Hepatocyte (in vitro differentiated cells): ENCODE results near the gene ME3.

Experiments used
- CTCF ChIP-seq: fragments of 200-600 bp; sonication (generic); IDR thresholded peaks from 2 replicates; pipeline ENCODE4 v1.5.1; 2016; ENCODE audit warnings: antibody characterized with exemption, mild to moderate bottlenecking; ENCODE audit not compliant: poor library complexity
- EZH2 ChIP-seq: fragments of 200-600 bp; sonication (generic); IDR thresholded peaks from 2 replicates; pipeline ENCODE4 v1.6.1; 2016; ENCODE audit warnings: antibody characterized with exemption, mild to moderate bottlenecking, borderline replicate concordance
- EZH2phosphoT487 ChIP-seq: fragments of 200-600 bp; sonication (generic); IDR thresholded peaks from one replicate; pipeline ENCODE4 v1.6.1; 2018; ENCODE audit warnings: antibody characterized with exemption, mild to moderate bottlenecking, low read depth, moderate library complexity; ENCODE audit not compliant: unreplicated experiment, severe bottlenecking

- TF ChIP-seq CTCF (no peak), EZH2 (no peak), EZH2phosphoT487 (no peak)
Measured at GRCh38 chr11:86693518-86693917, 21.1 kb upstream of the ME3 start.
